Measurements from ENCODE around the gene THBS2. TPM values are rescaled to one million over a fixed set of nuclear protein-coding genes. Genes with fewer than 3 reads are reported as not detected.

The THBS2 gene
- total RNA-seq, 1 experiment from 2014 or later = not detected

- H3K36me3 Mint-ChIP-seq (ENCODE audit: insufficient read depth, unreplicated experiment) = no peaks in the 10 kb centered on the region
- no TSS peak for BruUV-seq (replicated peaks)
- no peaks in the 10 kb centered on the region for H3K27me3 Mint-ChIP-seq (ENCODE audit: insufficient read depth, unreplicated experiment)
- ChIA-PET CTCF (interaction anchor here (0.5 kb wide), 1 partner anchor 325 kb away, joined by 3 read pairs; no protein-coding TSS in a partner anchor), POLR2A (interaction anchor here (0.7 kb wide), 2 partner anchors 11 to 13 kb away, joined by 3 read pairs; no protein-coding TSS in a partner anchor)
- no peak overlapping the region for H3K4me3 Mint-ChIP-seq (ENCODE audit: unreplicated experiment)
- peaks cover 23% of the 10 kb centered on the region for H3K4me1 Mint-ChIP-seq (ENCODE audit: insufficient read depth, unreplicated experiment)
- intact Hi-C loops (cut with micrococcal nuclease) = no loop called here
- no peak overlapping the region for H3K27ac Mint-ChIP-seq (ENCODE audit: low read depth, unreplicated experiment)
- no peak for TF ChIP-seq CTCF (IDR thresholded peaks at IDR 0.05; ENCODE audit: unreplicated experiment)
- no peak for DNase-seq (ENCODE audit: unreplicated experiment)
- H3K9me3 Mint-ChIP-seq (ENCODE audit: unreplicated experiment) = no peaks in the 10 kb centered on the region
Observed at GRCh38 chr6:169285165-169285564, 31.5 kb upstream of the THBS2 start.

- no peak for DNase-seq (ENCODE audit: unreplicated experiment)
- Mint-ChIP-seq H3K4me3 (ENCODE audit: unreplicated experiment) (no peak overlapping the region), H3K4me1 (ENCODE audit: insufficient read depth, unreplicated experiment) (peaks cover 11% of the 10 kb centered on the region), H3K27me3 (ENCODE audit: insufficient read depth, unreplicated experiment) (no peaks in the 10 kb centered on the region), H3K9me3 (ENCODE audit: unreplicated experiment) (no peaks in the 10 kb centered on the region), H3K36me3 (ENCODE audit: insufficient read depth, unreplicated experiment) (no peaks in the 10 kb centered on the region), H3K27ac (ENCODE audit: low read depth, unreplicated experiment) (no peak overlapping the region)
- BruUV-seq (replicated peaks) = no TSS peak
- CTCF ChIA-PET = no interaction called here
- TF ChIP-seq CTCF (IDR thresholded peaks at IDR 0.05; ENCODE audit: unreplicated experiment) = no peak
- intact Hi-C loops (cut with micrococcal nuclease) = no loop called here
- POLR2A ChIA-PET = no interaction called here
Observed at GRCh38 chr6:169283924-169284323, 30.3 kb upstream of the THBS2 start.

- no peak for TF ChIP-seq CTCF (IDR thresholded peaks at IDR 0.05; ENCODE audit: unreplicated experiment)
- Mint-ChIP-seq H3K4me1 (ENCODE audit: insufficient read depth, unreplicated experiment) (no peaks in the 10 kb centered on the region), H3K36me3 (ENCODE audit: insufficient read depth, unreplicated experiment) (no peaks in the 10 kb centered on the region), H3K27ac (ENCODE audit: low read depth, unreplicated experiment) (no peak overlapping the region), H3K4me3 (ENCODE audit: unreplicated experiment) (no peak overlapping the region), H3K27me3 (ENCODE audit: insufficient read depth, unreplicated experiment) (no peaks in the 10 kb centered on the region), H3K9me3 (ENCODE audit: unreplicated experiment) (no peaks in the 10 kb centered on the region)
- ChIA-PET CTCF (no interaction called here), POLR2A (interaction anchor here (0.8 kb wide), 1 partner anchor 12 kb away, joined by 3 read pairs; no protein-coding TSS in a partner anchor)
- BruUV-seq (replicated peaks) = no TSS peak
- intact Hi-C loops (cut with micrococcal nuclease) = no loop called here
- DNase-seq (ENCODE audit: unreplicated experiment) = no peak
Observed at GRCh38 chr6:169282043-169282442, 28.4 kb upstream of the THBS2 start.

DNA sequence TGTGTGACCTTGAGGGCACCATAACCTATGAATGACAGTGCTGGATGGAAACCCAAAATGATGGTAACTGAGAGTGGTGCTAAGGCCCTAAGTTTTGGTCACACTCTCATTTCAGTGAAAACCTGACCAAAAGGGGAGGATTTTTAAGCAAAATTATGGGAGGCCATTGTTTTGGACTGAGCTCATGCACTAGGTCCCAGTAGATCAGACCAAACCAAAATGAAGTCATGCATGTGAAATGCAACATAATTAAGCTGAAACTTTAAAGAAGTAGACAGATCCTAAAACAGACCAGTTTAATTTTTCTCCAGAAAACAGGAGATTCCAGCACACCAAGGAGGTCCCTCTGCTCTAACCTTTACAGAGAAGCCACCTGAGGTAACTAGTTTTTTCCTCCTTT, 24.0 kb upstream of the THBS2 start:
- H3K4me3 Mint-ChIP-seq (ENCODE audit: unreplicated experiment) = no peak overlapping the region
- ChIA-PET CTCF (no interaction called here), POLR2A (no interaction called here)
- TF ChIP-seq CTCF (IDR thresholded peaks at IDR 0.05; ENCODE audit: unreplicated experiment) = no peak
- H3K27ac Mint-ChIP-seq (ENCODE audit: low read depth, unreplicated experiment) = no peak overlapping the region
- H3K36me3 Mint-ChIP-seq (ENCODE audit: insufficient read depth, unreplicated experiment) = no peaks in the 10 kb centered on the region
- no peak for DNase-seq (ENCODE audit: unreplicated experiment)
- BruUV-seq (replicated peaks) = no TSS peak
- H3K9me3 Mint-ChIP-seq (ENCODE audit: unreplicated experiment) = no peaks in the 10 kb centered on the region
- intact Hi-C loops (cut with micrococcal nuclease) = no loop called here
- H3K27me3 Mint-ChIP-seq (ENCODE audit: insufficient read depth, unreplicated experiment) = no peaks in the 10 kb centered on the region
- peaks cover 6% of the 10 kb centered on the region for H3K4me1 Mint-ChIP-seq (ENCODE audit: insufficient read depth, unreplicated experiment)
